RWPE1 (cell line): Measurements from ENCODE around the gene CDK6.

ENCODE experiments used
- CTCF ChIA-PET: fragments of 350-600 bp; sonication (Branson Sonifier 250); formaldehyde crosslinking; extraction: SDS; loops from one replicate; lab custom pipeline; 2021; lab: Yijun Ruan, JAX
- POLR2A ChIA-PET: fragments of 400-600 bp; formaldehyde crosslinking; extraction: SDS; loops from one replicate; lab custom pipeline; 2020; ENCODE audit warnings: antibody characterized with exemption; ENCODE audit not compliant: low non-redundant PET; lab: Yijun Ruan, JAX
- DNase-seq: peaks from one replicate; pipeline ENCODE4 v3.0.0; 2012; ENCODE audit warnings: low spot score
- H3K27ac ChIP-seq: fragments of 450-650 bp; 2 replicates; pipeline ENCODE4 v1.5.1; 2017
- TF ChIP-seq, protein P1 (sequence below): fragments of 450-650 bp; conservative IDR thresholded peaks from 2 replicates; pipeline ENCODE4 v1.5.1; 2017; ENCODE audit warnings: low read depth, mild to moderate bottlenecking

Gene CDK6

DNA sequence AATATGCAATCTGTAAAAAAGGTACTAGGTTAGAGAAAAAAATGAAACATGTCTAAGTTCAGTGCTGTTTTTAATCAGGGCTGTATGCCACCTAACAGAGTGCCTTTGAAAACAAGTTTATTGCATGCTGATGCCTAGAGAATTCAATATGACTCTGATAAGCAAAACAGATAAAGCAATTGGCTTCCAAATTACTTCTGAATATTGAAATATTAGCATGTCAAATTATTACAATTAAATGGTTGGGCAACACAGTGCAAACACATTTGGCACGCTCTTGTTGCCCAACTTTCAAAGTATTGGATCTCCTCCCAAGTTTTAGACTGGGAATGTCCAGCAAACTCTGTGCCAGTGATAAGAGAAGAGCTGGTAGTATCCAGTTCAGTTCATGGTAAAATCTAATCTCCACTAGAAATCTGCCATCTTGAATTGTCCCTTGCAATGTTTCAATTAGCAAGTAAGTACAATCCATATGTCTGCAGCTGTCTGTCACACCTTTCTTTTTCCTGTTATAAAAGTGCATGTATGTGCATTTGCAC is 181.0 kb downstream of the CDK6 start:
- no peak for DNase-seq
- TF ChIP-seq, protein P1, sequence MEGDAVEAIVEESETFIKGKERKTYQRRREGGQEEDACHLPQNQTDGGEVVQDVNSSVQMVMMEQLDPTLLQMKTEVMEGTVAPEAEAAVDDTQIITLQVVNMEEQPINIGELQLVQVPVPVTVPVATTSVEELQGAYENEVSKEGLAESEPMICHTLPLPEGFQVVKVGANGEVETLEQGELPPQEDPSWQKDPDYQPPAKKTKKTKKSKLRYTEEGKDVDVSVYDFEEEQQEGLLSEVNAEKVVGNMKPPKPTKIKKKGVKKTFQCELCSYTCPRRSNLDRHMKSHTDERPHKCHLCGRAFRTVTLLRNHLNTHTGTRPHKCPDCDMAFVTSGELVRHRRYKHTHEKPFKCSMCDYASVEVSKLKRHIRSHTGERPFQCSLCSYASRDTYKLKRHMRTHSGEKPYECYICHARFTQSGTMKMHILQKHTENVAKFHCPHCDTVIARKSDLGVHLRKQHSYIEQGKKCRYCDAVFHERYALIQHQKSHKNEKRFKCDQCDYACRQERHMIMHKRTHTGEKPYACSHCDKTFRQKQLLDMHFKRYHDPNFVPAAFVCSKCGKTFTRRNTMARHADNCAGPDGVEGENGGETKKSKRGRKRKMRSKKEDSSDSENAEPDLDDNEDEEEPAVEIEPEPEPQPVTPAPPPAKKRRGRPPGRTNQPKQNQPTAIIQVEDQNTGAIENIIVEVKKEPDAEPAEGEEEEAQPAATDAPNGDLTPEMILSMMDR, result no peak
- CTCF ChIA-PET, result no interaction called here
- POLR2A ChIA-PET, result no interaction called here
- H3K27ac ChIP-seq, result no peak overlapping the region

DNA sequence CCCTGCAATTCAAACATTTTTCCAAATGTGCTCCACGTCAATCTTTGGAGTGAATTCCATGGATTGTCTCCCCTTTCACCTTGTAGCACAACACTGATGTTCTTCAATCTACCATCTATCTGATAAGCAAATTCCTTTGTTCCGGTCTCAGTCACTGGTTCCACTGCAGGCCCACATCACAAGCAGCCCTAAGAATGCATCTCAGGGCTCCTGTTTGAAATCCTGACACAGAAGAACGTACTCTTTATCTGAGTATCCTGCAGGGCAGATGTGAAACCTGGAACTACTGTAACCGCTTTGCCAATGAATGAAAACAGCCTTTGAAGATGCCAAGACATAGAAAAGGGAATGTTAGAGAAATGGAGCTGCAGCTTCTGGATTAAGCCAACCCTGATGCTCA is 183.2 kb downstream of the CDK6 start:
- no peak for DNase-seq
- POLR2A ChIA-PET, result no interaction called here
- CTCF ChIA-PET, result no interaction called here
- TF ChIP-seq, protein P1, result no peak
- H3K27ac ChIP-seq, result no peak overlapping the region

DNA sequence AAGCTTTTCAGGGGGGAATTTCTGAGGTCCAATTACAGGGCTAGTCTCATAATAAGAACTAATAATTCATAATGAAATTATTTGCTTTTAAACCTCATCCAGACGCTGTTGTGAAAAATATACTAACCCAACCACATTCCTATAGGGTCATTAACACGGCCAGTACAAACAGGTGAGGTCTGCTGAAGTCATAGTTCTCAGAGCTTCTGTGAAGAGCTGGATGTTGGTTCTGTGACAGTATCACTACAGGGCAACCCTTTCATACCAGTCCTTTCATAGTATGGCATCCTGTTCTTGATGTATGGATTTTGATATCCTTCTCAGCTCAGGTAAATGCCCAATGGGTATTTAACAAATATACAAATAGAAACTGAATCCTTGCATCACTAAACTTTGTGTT is 183.8 kb downstream of the CDK6 start:
- peak; percentile 16 for DNase-seq
- ChIA-PET CTCF (interaction anchor here (0.7 kb wide), 1 partner anchor 407 kb away, joined by 3 read pairs; the partner anchor contains the start of genes ANKIB1 and KRIT1), POLR2A (no interaction called here)
- H3K27ac ChIP-seq, result no peak overlapping the region
- TF ChIP-seq, protein P1, result no peak

DNA sequence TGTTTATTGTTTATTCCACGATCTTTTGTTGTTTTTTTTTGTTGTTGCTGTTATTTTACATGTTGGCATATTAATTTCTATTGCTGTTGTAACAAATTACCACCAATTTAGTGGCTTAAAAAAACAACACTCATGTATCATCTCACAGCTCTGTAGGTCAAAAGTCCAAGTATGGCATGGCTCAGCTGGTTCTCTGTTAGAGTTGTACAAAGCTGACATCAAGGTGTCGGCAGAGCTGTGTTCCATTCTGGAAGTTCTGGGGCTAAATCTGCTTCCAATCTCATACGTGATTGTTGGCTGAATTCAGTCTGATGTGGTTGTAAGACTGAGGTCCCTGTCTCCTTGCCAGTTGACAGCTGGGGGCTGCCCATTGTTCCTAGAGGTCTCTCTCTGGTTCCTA is 186.0 kb downstream of the CDK6 start:
- TF ChIP-seq, protein P1, result no peak
- no peak overlapping the region for H3K27ac ChIP-seq
- POLR2A ChIA-PET, result no interaction called here
- DNase-seq, result no peak
- CTCF ChIA-PET, result no interaction called here

DNA sequence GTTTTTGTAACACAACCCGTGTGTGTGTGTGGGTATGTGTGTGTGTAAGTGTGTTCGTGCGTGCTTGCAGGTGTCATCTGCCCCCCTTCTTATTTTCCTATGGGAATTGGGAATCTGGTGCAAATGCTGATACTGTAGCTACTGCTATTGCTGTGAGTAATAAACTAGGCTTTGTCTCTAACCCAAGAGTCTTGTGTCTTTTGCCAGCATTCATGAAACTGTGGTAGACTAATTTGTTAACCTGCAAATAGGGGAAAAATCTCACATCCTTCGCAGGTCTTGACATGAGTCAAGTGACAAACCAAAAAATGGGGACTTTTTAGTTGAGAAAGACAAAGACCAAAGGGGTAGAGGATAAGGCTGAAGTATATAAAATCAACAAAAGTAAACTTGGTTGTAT is 188.3 kb downstream of the CDK6 start:
- CTCF ChIA-PET, result no interaction called here
- POLR2A ChIA-PET, result no interaction called here
- no peak for DNase-seq
- TF ChIP-seq, protein P1, result no peak
- H3K27ac ChIP-seq, result no peak overlapping the region

DNA sequence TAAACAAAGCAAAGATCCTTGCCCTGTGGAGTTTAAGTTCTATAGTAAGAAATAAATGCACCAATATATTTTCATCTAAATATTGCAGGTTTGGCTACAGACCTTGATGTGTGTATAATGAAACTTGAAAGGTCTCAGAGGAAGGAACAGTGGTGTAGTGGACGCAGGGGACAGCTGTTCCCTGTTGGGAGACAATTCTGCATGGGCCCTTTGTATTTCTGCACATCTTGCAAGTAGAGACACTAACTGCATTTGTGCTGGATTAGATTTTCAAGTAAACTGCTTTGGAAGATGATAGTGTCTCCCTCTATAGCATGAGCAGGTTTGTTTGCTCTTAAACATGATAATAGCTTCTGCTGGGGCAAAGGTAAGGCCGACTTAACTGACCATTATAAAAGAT is 188.7 kb downstream of the CDK6 start:
- ChIA-PET POLR2A (no interaction called here), CTCF (no interaction called here)
- DNase-seq, result no peak
- TF ChIP-seq, protein P1, result no peak
- no peak overlapping the region for H3K27ac ChIP-seq
